Measurements from ENCODE around the gene OR8B4.

- TF ChIP-seq POLR2AphosphoS5 (IDR thresholded peaks at IDR 0.05) (no peak), POLR2A (IDR thresholded peaks at IDR 0.05) (no peak), CTCF (IDR thresholded peaks at IDR 0.05) (no peak)
These were observed 49.4 kb upstream of the OR8B4 start for GRCh38 chr11:124474079-124474478.
